Measurements from ENCODE around the gene ARHGAP10.

GRCh38 chr4:148030193-148030873 is 298.4 kb downstream of the ARHGAP10 start:
- TF ChIP-seq POLR2A (IDR thresholded peaks at IDR 0.05; ENCODE audit: extremely low read depth, insufficient read length): no peak
- TF ChIP-seq, protein P1, sequence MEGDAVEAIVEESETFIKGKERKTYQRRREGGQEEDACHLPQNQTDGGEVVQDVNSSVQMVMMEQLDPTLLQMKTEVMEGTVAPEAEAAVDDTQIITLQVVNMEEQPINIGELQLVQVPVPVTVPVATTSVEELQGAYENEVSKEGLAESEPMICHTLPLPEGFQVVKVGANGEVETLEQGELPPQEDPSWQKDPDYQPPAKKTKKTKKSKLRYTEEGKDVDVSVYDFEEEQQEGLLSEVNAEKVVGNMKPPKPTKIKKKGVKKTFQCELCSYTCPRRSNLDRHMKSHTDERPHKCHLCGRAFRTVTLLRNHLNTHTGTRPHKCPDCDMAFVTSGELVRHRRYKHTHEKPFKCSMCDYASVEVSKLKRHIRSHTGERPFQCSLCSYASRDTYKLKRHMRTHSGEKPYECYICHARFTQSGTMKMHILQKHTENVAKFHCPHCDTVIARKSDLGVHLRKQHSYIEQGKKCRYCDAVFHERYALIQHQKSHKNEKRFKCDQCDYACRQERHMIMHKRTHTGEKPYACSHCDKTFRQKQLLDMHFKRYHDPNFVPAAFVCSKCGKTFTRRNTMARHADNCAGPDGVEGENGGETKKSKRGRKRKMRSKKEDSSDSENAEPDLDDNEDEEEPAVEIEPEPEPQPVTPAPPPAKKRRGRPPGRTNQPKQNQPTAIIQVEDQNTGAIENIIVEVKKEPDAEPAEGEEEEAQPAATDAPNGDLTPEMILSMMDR (IDR thresholded peaks at IDR 0.05; ENCODE audit: low read depth, low read length): no peak

Data from NB4 (cell line).